H1 (cell line): ENCODE data around the gene FREM1. TPM values are rescaled to one million over a fixed set of nuclear protein-coding genes. Genes with fewer than 3 reads are reported as not detected.

Experiments used
- CHD7 ChIP-seq: fragments of 300-600 bp; sonication (generic); IDR thresholded peaks from 2 replicates; pipeline ENCODE4 v1.7.1; 2012; ENCODE audit warnings: low read length, moderate library complexity, mild to moderate bottlenecking, inconsistent platforms; ENCODE audit not compliant: insufficient replicate concordance
- FOSL1 ChIP-seq: IDR thresholded peaks from 2 replicates; pipeline ENCODE4 v1.6.1; 2011; ENCODE audit warnings: mild to moderate bottlenecking, low read depth, low read length, moderate library complexity; ENCODE audit not compliant: insufficient read depth
- RBBP5 ChIP-seq: IDR thresholded peaks from 2 replicates; pipeline ENCODE4 v1.7.1; 2012; ENCODE audit warnings: low read depth, mild to moderate bottlenecking, inconsistent platforms, low read length, moderate library complexity, borderline replicate concordance
- SIX5 ChIP-seq: IDR thresholded peaks from 2 replicates; pipeline ENCODE4 v1.6.1; 2011; ENCODE audit warnings: mild to moderate bottlenecking, low read depth, low read length
- TAF7 ChIP-seq: optimal IDR thresholded peaks from 2 replicates; pipeline ENCODE3; 2011; ENCODE audit warnings: low read depth, mild to moderate bottlenecking, inconsistent platforms, low read length, moderate library complexity, borderline replicate concordance
- polyA plus RNA-seq, 7 experiments: library from polyadenylated mRNA; depleted of rRNA in 3 of 7; stranded (reverse) in 5 of 7; unstranded in 2 of 7; fragments of >200 nt in 5 of 7; fragments of 200-250 nt in 2 of 7; gene quantifications; 1 replicate in 5 of 7; 2 replicates in 1 of 7; 4 replicates in 1 of 7; pipeline versions ENCODE4 v1.2.1 to v1.2.3, GENCODE V29; 2011 to 2013; ENCODE audit warnings: missing spikeins in 2 of 7, mixed read lengths in 2 of 7
- total RNA-seq: library from RNA; stranded (reverse); fragmentation: NEBNext Ultra II Directional; extraction: Animal tissue kit (Norgen Biotek cat#: 25700); gene quantifications from 2 replicates; pipeline ENCODE4 v1.2.1, GENCODE V29; 2021

FREM1 gene
- total and polyA plus RNA-seq, 2 of the 8 experiments (the other 6 are each of a cell fraction or from before 2014, with no cell fraction given) = 2.6 to 3.1 TPM

- TF ChIP-seq CHD7 (no peak), FOSL1 (no peak), RBBP5 (no peak), TAF7 (no peak), SIX5 (no peak)
Measured at GRCh38 chr9:14719231-14719923, 190.9 kb downstream of the FREM1 start (continued).
